Measurements from ENCODE around the gene NEUROD2. TPM values are rescaled to one million over a fixed set of nuclear protein-coding genes. Genes with fewer than 3 reads are reported as not detected.

The NEUROD2 gene
- total and polyA plus RNA-seq, 2 of the 13 experiments (the other 11 are each of a cell fraction or from before 2014, with no cell fraction given), result not detected

DNA sequence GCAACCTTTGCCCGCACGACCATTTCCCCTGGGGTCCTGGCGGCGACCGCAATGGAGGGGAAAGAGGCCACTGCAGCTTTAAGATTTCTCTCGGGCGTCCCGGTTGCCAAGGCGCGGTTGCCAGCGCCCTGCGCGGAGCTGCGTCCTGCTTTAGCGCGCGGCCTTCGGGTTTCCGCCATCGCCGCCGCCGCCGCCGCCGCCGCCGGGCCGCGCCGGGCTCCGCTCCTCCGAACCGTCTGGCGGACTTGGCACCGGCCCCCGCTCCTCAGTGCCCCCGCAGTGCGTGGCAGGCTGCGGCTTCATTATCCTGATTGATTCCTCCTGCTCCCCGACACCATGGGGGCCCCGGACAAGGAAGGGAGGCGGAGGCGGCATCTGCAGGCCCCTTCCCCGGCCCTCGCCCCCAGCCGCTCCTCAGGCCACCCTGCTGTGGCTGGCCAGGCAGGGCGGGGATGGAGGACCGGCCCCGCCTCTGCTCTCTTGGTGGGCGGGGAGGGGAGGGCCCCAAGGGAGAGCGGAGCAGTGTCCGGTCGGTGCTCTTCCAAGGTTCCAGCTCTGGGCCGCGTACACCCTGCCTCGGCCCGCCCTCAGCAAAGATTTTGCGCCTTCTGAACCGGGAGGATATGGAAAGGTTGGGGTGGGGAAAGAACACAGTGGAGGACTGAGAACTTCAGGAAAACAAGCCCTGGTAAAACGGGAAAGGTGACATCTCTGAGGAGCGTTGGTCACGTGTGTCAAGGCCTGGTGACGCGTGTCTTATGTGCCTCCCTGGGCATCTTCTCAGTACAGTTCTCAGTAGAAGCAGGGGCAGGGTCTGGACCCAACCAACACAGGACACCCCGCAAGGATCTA is 34.0 kb downstream of the NEUROD2 start (continued):
- TF ChIP-seq, protein P1, sequence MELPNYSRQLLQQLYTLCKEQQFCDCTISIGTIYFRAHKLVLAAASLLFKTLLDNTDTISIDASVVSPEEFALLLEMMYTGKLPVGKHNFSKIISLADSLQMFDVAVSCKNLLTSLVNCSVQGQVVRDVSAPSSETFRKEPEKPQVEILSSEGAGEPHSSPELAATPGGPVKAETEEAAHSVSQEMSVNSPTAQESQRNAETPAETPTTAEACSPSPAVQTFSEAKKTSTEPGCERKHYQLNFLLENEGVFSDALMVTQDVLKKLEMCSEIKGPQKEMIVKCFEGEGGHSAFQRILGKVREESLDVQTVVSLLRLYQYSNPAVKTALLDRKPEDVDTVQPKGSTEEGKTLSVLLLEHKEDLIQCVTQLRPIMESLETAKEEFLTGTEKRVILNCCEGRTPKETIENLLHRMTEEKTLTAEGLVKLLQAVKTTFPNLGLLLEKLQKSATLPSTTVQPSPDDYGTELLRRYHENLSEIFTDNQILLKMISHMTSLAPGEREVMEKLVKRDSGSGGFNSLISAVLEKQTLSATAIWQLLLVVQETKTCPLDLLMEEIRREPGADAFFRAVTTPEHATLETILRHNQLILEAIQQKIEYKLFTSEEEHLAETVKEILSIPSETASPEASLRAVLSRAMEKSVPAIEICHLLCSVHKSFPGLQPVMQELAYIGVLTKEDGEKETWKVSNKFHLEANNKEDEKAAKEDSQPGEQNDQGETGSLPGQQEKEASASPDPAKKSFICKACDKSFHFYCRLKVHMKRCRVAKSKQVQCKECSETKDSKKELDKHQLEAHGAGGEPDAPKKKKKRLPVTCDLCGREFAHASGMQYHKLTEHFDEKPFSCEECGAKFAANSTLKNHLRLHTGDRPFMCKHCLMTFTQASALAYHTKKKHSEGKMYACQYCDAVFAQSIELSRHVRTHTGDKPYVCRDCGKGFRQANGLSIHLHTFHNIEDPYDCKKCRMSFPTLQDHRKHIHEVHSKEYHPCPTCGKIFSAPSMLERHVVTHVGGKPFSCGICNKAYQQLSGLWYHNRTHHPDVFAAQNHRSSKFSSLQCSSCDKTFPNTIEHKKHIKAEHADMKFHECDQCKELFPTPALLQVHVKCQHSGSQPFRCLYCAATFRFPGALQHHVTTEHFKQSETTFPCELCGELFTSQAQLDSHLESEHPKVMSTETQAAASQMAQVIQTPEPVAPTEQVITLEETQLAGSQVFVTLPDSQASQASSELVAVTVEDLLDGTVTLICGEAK (IDR thresholded peaks at IDR 0.05), result no peak
- TF ChIP-seq, protein P1 (CRISPR knock-in tag; IDR thresholded peaks at IDR 0.05), result 0 out of 2 replicates have a peak, but pooled peaks have one; percentile 26
- peak; percentile 31 for TF ChIP-seq ZEB1 (IDR thresholded peaks at IDR 0.05; ENCODE audit: insufficient replicate concordance, low read depth)
- TF ChIP-seq, protein P2, sequence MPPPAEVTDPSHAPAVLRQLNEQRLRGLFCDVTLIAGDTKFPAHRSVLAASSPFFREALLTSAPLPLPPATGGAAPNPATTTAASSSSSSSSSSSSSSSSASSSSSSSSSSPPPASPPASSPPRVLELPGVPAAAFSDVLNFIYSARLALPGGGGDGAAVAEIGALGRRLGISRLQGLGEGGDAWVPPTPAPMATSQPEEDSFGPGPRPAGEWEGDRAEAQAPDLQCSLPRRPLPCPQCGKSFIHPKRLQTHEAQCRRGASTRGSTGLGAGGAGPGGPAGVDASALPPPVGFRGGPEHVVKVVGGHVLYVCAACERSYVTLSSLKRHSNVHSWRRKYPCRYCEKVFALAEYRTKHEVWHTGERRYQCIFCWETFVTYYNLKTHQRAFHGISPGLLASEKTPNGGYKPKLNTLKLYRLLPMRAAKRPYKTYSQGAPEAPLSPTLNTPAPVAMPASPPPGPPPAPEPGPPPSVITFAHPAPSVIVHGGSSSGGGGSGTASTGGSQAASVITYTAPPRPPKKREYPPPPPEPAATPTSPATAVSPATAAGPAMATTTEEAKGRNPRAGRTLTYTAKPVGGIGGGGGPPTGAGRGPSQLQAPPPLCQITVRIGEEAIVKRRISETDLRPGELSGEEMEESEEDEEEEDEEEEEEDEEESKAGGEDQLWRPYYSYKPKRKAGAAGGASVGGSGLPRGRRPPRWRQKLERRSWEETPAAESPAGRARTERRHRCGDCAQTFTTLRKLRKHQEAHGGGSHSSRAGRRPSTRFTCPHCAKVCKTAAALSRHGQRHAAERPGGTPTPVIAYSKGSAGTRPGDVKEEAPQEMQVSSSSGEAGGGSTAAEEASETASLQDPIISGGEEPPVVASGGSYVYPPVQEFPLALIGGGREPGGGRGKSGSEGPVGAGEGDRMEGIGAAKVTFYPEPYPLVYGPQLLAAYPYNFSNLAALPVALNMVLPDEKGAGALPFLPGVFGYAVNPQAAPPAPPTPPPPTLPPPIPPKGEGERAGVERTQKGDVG (CRISPR knock-in tag; IDR thresholded peaks at IDR 0.05; ENCODE audit: borderline replicate concordance), result 0 out of 2 replicates have a peak, but pooled peaks have one; percentile 42
- peak; percentile 36; the same call in 1 of the 2 replicates for TF ChIP-seq PHF20 (CRISPR knock-in tag; IDR thresholded peaks at IDR 0.05)
- TF ChIP-seq ZFP90 (CRISPR knock-in tag; IDR thresholded peaks at IDR 0.05; ENCODE audit: borderline replicate concordance), result no peak
- TF ChIP-seq ZNF446 (CRISPR knock-in tag; IDR thresholded peaks at IDR 0.05), result no peak
- TF ChIP-seq, protein P3, sequence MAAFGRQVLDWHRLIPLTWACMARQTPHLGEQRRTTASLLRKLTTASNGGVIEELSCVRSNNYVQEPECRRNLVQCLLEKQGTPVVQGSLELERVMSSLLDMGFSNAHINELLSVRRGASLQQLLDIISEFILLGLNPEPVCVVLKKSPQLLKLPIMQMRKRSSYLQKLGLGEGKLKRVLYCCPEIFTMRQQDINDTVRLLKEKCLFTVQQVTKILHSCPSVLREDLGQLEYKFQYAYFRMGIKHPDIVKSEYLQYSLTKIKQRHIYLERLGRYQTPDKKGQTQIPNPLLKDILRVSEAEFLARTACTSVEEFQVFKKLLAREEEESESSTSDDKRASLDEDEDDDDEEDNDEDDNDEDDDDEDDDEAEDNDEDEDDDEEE (CRISPR knock-in tag; IDR thresholded peaks at IDR 0.05), result 0 out of 2 replicates have a peak, but pooled peaks have one; percentile 23
- TF ChIP-seq CBFB (CRISPR knock-in tag; IDR thresholded peaks at IDR 0.05), result peak; percentile 20; the same call in 1 of the 2 replicates
- peak; percentile 60 for TF ChIP-seq SKI (IDR thresholded peaks at IDR 0.05; ENCODE audit: partially characterized antibody)
- peak; percentile 48; the same call in 1 of the 2 replicates for TF ChIP-seq MTA1 (CRISPR knock-in tag; IDR thresholded peaks at IDR 0.05; ENCODE audit: borderline replicate concordance)
- TF ChIP-seq ZNF619 (CRISPR knock-in tag; IDR thresholded peaks at IDR 0.05), result peak; percentile 69; the same call in 1 of the 2 replicates
- TF ChIP-seq MEF2D (CRISPR knock-in tag; IDR thresholded peaks at IDR 0.05), result 0 out of 2 replicates have a peak, but pooled peaks have one; percentile 40
- TF ChIP-seq ZNF264 (CRISPR knock-in tag; IDR thresholded peaks at IDR 0.05), result no peak
- peak; percentile 54 for TF ChIP-seq CREB1 (IDR thresholded peaks at IDR 0.05)
- TF ChIP-seq CREB1 (CRISPR knock-in tag; IDR thresholded peaks at IDR 0.05), result no peak

All from HepG2 (cell line).